Stimulated activated CD8-positive, alpha-beta memory T cell treated with anti-CD3 and anti-CD28 coated beads, Interleukin-15, amount 100 ng/mL, for 48 hours (primary cell): ENCODE data around the gene TRAF6.
"Not testable (repeated sequence)": the region's sequence is repeated elsewhere in the genome, so short reads cannot be mapped to it uniquely, and the experiment has no call there.

Experiments used
- DNase-seq, 2 donors: peaks; one replicate each; pipeline ENCODE4 v3.0.0-alpha.2; 2020; ENCODE audit warnings: low read depth in 2 of 2

The TRAF6 gene

GRCh38 chr11:36493332-36493731 is 16.7 kb downstream of the TRAF6 start:
- no peak for DNase-seq

GRCh38 chr11:36492724-36493304 is 17.3 kb downstream of the TRAF6 start:
- DNase-seq: no peak

DNA sequence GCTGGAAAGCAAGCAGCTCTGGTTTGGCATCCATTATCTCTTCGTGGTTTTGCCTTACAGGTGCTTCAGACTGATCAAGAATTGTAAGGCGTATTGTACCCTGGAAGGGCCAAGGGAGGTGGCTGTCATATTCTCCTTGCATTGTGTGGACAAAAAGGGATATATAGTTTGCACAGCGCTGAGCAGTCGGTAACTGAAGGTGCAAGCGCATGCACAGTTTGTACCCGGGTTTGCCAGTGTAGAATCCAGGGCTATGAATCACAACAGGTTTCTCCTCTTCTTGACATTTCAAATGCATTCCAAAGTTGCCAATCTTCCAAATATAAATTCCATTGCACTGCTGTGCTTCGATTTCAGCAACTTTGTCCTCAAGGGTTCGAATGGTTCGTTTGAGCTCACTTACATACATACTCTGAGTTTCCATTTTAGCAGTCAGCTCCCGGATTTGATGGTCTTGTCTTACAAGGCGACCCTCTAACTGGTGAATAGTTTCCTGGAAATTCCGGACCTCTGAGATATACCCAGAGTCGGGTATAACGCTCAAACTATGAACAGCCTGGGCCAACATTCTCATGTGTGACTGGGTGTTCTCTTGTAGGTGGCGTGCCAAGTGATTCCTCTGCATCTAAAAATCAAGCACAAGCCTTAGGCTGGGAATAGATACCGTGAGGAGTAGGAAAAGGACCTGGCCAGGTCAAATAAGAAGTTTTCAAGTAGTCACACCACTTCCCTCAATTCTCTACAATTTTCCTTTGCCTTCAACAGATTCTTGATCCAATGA is 19.9 kb downstream of the TRAF6 start:
- DNase-seq: no peak

- DNase-seq: no peak
These were observed 22.0 kb downstream of the TRAF6 start for GRCh38 chr11:36488096-36488495.

GRCh38 chr11:36487619-36488018 is 22.5 kb downstream of the TRAF6 start:
- DNase-seq: no peak

DNA sequence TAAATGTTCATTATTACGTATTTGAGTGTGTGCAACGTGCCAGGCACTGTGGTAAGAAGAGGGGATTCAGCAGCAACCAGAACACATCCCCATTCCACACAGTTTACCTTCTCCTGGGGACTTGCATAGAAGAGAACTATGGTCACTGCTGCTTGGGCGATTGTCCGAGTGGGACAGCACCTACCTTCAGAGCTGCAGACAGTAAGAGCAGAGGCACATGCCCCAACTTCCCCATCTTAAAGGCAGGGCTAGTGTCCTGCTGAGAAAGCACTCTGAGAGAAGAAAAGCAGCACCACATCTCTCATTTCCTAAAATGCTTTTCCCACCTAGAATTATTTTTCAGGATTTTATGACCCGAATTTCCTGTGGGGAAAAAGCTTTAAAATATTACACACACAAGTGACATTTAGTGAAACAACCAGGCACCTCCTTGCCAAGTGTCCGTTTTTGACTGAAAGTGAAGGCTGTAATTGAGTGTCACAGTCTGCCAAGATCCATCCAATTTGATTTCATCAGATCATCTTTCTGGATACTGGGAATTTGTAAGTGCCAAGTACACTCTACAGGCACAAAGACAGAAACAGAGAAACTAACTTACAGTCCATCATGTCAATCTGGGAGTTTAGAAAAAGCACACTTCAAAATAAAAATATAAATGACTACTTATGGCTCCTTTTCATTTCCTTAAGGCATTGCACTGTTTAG is 24.6 kb downstream of the TRAF6 start:
- DNase-seq: no peak

DNA sequence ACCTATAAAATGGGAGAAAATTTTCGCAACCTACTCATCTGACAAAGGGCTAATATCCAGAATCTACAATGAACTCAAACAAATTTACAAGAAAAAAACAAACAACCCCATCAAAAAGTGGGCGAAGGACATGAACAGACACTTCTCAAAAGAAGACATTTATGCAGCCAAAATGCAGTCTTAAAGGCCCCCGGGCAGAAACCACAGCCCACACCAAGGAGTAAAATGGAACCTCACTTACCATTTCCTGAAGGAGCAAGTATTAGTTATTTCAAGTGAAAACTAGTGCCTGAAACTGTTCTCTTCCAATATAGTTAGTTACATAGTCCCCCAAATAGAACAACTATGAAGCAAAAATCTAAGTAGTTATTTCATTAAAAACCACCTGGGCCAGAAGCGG is 27.0 kb downstream of the TRAF6 start:
- not testable (repeated sequence) for DNase-seq

DNA sequence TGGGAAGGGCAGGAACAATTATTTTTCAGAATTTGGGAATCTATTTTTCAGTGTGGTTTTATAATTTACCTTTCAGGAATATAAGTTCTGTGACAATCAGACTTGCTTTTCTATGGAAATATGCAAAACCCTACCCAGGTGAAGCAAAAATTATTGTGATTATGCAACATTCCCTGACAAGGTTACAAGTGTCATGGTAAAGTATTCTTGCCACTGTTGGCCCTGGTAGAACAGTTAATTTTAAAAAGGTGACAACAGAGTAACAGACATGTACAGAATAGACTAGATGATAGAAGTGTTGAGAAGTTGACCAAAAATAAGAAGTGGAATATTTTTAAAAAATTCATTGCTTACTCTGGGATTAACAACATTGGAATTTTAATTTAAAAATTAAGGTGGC is 29.2 kb downstream of the TRAF6 start:
- no peak for DNase-seq

GRCh38 chr11:36478700-36479329 is 31.3 kb downstream of the TRAF6 start:
- DNase-seq: no peak

- no peak for DNase-seq
These were observed 34.9 kb downstream of the TRAF6 start for GRCh38 chr11:36475192-36475591.

DNA sequence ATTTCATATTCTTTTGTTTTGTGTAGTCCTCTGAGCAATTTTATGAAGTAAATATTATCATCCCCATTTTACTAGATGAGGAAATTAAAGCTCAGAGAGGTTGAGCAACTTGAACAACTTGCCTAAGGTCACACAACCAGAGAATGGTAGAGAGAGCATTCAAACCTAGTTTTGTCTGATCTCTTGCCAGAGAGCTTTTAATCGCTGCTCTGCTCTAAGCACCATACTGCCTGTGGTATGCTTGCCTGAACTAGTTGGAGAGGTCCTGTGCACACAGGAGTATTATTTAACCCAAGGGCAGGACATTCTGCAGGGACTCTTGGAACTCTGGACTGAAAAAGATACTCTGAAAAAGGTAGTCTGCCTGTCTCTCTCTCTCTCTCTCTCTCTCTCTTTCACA is 38.5 kb downstream of the TRAF6 start:
- no peak for DNase-seq

- DNase-seq: no peak
These were observed 39.9 kb downstream of the TRAF6 start for GRCh38 chr11:36469881-36470802.

DNA sequence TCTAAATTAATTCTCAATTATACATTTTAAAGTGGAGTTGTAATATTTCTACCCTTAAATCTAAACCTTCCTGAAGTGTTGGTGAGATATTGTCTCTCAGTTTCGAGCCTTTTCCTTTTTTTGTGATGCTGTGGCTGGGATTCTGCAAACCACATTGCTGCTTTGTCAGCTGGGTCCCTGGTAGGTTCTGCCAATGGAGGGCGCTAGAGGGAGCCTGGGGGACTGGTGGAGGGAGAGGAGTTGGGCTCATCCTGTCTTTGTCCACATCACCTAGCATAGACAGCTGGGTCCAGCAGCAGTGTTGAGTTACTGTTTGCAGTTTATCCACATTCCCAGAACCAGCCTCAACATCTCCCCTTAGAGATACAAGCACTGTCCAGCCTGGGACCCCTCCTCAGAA is 41.0 kb downstream of the TRAF6 start:
- DNase-seq: no peak

DNA sequence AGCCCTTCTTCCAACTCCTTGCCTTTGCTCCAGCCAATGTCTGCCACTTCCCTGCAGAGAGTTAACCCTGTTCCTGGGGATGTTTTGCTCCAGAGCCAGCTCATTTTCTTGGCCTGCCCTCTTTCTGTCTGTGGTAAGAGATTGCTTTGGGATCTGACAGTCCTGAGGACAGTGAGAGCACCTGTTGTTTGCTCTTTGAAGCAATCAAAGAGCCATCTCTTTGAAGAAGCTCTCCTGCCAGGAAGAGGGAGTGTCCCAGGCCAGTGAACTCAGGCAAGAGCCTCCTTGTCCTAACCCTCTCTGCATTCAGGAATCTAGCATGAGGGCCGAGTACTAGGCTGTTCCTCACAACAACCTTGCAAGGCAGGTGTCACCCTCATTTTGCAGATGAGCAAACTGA is 42.2 kb downstream of the TRAF6 start:
- DNase-seq: no peak

- no peak for DNase-seq
These were observed 43.1 kb downstream of the TRAF6 start for GRCh38 chr11:36467012-36467411.

GRCh38 chr11:36465449-36466163 is 44.5 kb downstream of the TRAF6 start:
- DNase-seq: no peak

GRCh38 chr11:36464720-36465119 is 45.4 kb downstream of the TRAF6 start:
- DNase-seq: no peak

- DNase-seq: no peak
These were observed 46.3 kb downstream of the TRAF6 start for GRCh38 chr11:36463781-36464180.

DNA sequence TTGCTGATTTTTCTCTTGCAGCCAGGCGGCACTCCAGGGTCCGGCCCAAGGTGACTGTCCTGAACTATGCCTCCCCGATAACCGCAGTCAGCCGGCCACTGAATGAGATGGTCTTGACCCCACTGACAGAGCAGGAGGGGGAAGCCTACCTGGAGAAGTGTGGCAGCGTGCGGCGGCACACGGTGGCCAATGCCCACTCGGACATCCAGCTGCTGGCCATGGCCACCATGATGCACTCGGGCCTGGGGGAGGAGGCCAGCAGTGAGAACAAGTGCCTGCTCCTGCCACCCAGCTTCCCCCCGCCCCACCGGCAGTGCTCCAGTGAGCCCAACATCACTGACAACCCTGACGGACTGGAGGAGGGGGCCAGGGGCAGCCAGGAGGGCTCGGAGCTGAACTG is 47.8 kb downstream of the TRAF6 start:
- DNase-seq: no peak

DNA sequence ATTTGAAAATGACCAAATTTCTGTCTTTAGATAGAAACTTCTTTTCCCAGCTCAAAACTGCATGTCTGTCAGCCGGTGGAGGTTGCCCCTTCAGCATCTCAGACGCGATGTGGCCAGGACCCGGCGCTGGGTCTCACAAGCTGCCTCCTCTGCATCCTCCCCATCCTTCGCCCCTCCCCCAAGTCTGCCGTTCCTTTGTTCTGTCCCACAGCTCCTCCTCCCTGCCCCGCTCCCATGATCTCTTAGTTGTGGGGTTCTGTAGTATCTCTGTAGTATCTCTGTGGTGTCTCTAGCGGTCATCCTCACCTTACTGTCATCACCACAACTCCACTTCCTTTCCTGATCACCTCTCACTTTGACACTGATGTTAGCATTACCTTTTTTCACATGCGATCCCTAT is 49.9 kb downstream of the TRAF6 start:
- DNase-seq: no peak

GRCh38 chr11:36459046-36459445 is 51.0 kb downstream of the TRAF6 start:
- no peak for DNase-seq
